Measurements from ENCODE around the gene CYYR1. TPM values are rescaled to one million over a fixed set of nuclear protein-coding genes. Genes with fewer than 3 reads are reported as not detected.

The CYYR1 gene
- total RNA-seq, 4 donors from 2014 or later = 1.2 to 11.6 (median 5.2) TPM

GRCh38 chr21:26421724-26422123, 151.4 kb downstream of the CYYR1 start:
- TF ChIP-seq POLR2A (IDR thresholded peaks at IDR 0.05) (no peak), CTCF (IDR thresholded peaks at IDR 0.05) (no peak)
- no peaks in the 10 kb centered on the region for H3K27me3 ChIP-seq
- H3K9me3 ChIP-seq = no peaks in the 10 kb centered on the region
- no peak overlapping the region for H3K4me3 ChIP-seq
- no peak overlapping the region for H3K27ac ChIP-seq
- H3K36me3 ChIP-seq = no peaks in the 10 kb centered on the region
- 45 to 46% methylated on average over 1 of the region's 1 CpG for WGBS, 2 donors
- intact Hi-C loops (cut with DNase I) = no loop called here
- no peaks in the 10 kb centered on the region for H3K4me1 ChIP-seq
- DNase-seq = no peak
